GM12878 (cell line): ENCODE results near the gene HIRA. TPM values are rescaled to one million over a fixed set of nuclear protein-coding genes. Genes with fewer than 3 reads are reported as not detected.
A peak's percentile ranks its signal among the peaks of the same experiment; 100 is the strongest.

Source experiments
- CEBPB ChIP-seq, 2 experiments: fragments of 150-350 bp in 1 of 2; IDR thresholded peaks; 2 replicates each; pipeline ENCODE4 v1.6.1; 2012 to 2014; ENCODE audit warnings: low read depth in 2 of 2, low read length in 2 of 2, borderline replicate concordance in 1 of 2, inconsistent platforms in 1 of 2
- CHD4 ChIP-seq: fragments of 200-600 bp; sonication (generic); IDR thresholded peaks from 2 replicates; pipeline ENCODE4 v1.6.1; 2016; ENCODE audit warnings: mild to moderate bottlenecking
- GATAD2B ChIP-seq: fragments of 450-650 bp; conservative IDR thresholded peaks from 2 replicates; pipeline ENCODE4 v1.6.1; 2017; ENCODE audit warnings: low read depth, mild to moderate bottlenecking, moderate library complexity
- MTA3 ChIP-seq: IDR thresholded peaks from 2 replicates; pipeline ENCODE4 v1.6.1; 2012; ENCODE audit warnings: low read length, inconsistent platforms, borderline replicate concordance
- PML ChIP-seq: IDR thresholded peaks from 2 replicates; pipeline ENCODE4 v1.6.1; 2012; ENCODE audit warnings: low read length, inconsistent platforms
- POLR2A ChIP-seq: IDR thresholded peaks from 2 replicates; pipeline ENCODE4 v1.6.1; 2011; ENCODE audit warnings: low read depth, mild to moderate bottlenecking, low read length
- RUNX3 ChIP-seq: IDR thresholded peaks from 2 replicates; pipeline ENCODE4 v1.6.1; 2012; ENCODE audit warnings: low read length, inconsistent platforms
- SRF ChIP-seq, 2 experiments: IDR thresholded peaks; 2 replicates each; pipeline ENCODE4 v1.6.1; 2011; ENCODE audit warnings: low read depth in 2 of 2, low read length in 2 of 2, mild to moderate bottlenecking in 1 of 2, moderate library complexity in 1 of 2
- STAT1 ChIP-seq: fragments of 450-650 bp; conservative IDR thresholded peaks from 2 replicates; pipeline ENCODE4 v1.6.1; 2014; ENCODE audit warnings: antibody characterized with exemption, mild to moderate bottlenecking
- TAF1 ChIP-seq: IDR thresholded peaks from 2 replicates; pipeline ENCODE4 v1.6.1; 2011; ENCODE audit warnings: mild to moderate bottlenecking, low read depth, low read length, borderline replicate concordance
- YBX1 ChIP-seq: fragments of 450-650 bp; IDR thresholded peaks from 2 replicates; pipeline ENCODE4 v1.6.1; 2016; ENCODE audit warnings: antibody characterized with exemption
- polyA plus RNA-seq, 11 experiments: library from polyadenylated mRNA; depleted of rRNA in 4 of 11; unstranded in 6 of 11; stranded (reverse) in 5 of 11; fragments of >200 nt; fragmentation: Nextera tagmentation in 4 of 11; fragmentation: Illumina TruSeq in 1 of 11; extraction: Ambion mirVana in 4 of 11; extraction: Trizol in 1 of 11; gene quantifications; 1 replicate in 1 of 11; 2 replicates in 10 of 11; pipeline versions ENCODE4 v1.2.1 to v1.2.3, GENCODE V29; 2011 to 2016; ENCODE audit warnings: inconsistent platforms in 2 of 11, missing spikeins in 2 of 11, low read depth in 1 of 11
- total RNA-seq, 4 experiments: library from RNA; depleted of rRNA in 3 of 4; stranded (reverse); fragments of >200 nt in 3 of 4; fragmentation: Illumina TruSeq in 1 of 4; extraction: Trizol in 1 of 4; gene quantifications; 2 replicates each; pipeline versions ENCODE4 v1.2.1 to v1.2.3, GENCODE V29; 2013 to 2021
- TF ChIP-seq, protein P1 (sequence below): fragments of 450-650 bp; IDR thresholded peaks from 2 replicates; pipeline ENCODE4 v1.6.1; 2018; ENCODE audit warnings: mild to moderate bottlenecking, low read depth, moderate library complexity; ENCODE audit not compliant: partially characterized antibody
- TF ChIP-seq, protein P2 (sequence below): fragments of 450-650 bp; formaldehyde crosslinking; IDR thresholded peaks from 2 replicates; pipeline ENCODE4 v1.4.0; 2020; ENCODE audit warnings: mild to moderate bottlenecking, moderate library complexity
- TF ChIP-seq, protein P3 (sequence below): IDR thresholded peaks from 2 replicates; pipeline ENCODE4 v1.6.1; 2011; ENCODE audit warnings: low read depth, low read length, improper control_type of control experiment, borderline replicate concordance
- TF ChIP-seq, protein P4 (sequence below): fragments of 450-650 bp; conservative IDR thresholded peaks from 2 replicates; pipeline ENCODE4 v1.6.1; 2017; ENCODE audit warnings: mild to moderate bottlenecking, moderate library complexity
- TF ChIP-seq, protein P5 (sequence below): fragments of 450-650 bp; IDR thresholded peaks from 2 replicates; pipeline ENCODE4 v1.6.1; 2016; ENCODE audit warnings: mild to moderate bottlenecking

The HIRA gene
- total and polyA plus RNA-seq, 10 of the 15 experiments (the other 5 are each of a cell fraction or from before 2014, with no cell fraction given) = 0.34 to 32.7 (median 14.5) TPM

DNA sequence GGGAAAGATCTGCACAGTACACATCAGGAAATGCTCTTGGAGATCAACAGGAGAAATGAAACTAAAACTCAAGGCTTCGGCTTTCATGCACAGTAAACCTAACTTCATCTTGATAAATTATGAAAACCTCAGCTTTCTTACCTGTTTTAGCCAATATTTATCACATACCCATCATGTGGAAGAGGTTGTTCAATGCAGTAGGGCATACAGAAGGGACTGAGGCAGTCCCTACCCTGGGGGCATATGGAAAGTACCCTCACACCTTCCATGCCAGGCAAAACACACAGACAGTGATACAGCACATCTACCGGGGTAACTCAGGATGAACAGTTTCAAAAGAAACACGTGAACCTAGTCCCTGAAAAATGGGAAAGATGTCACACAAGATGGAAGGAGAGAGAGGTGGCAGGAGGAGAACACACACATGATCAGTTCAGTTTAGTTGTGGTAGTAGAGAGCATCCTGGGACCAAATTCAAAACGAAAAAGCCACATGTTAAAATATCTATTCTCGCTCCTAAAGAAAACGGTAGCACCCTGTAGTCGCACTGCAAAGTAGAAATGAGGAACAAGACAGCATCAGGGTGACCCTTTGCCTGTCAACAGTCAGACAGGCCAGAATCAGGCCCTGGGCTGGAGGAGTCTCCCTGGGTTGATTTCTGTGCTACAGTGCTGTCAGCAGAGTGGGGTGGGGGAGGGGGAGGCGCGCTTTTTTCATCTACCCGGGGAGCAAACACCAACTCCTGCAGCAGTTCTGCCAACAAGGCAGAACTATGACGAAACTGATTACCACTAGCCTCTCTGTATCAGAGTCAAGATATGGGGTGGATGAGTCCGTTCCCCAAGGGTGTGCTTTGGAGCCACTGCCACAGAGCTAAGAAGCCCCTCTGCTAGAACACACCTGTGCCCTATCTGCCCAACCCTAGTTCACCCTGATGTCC lies 1.3 kb downstream of the HIRA start (continued):
- TF ChIP-seq, protein P1, sequence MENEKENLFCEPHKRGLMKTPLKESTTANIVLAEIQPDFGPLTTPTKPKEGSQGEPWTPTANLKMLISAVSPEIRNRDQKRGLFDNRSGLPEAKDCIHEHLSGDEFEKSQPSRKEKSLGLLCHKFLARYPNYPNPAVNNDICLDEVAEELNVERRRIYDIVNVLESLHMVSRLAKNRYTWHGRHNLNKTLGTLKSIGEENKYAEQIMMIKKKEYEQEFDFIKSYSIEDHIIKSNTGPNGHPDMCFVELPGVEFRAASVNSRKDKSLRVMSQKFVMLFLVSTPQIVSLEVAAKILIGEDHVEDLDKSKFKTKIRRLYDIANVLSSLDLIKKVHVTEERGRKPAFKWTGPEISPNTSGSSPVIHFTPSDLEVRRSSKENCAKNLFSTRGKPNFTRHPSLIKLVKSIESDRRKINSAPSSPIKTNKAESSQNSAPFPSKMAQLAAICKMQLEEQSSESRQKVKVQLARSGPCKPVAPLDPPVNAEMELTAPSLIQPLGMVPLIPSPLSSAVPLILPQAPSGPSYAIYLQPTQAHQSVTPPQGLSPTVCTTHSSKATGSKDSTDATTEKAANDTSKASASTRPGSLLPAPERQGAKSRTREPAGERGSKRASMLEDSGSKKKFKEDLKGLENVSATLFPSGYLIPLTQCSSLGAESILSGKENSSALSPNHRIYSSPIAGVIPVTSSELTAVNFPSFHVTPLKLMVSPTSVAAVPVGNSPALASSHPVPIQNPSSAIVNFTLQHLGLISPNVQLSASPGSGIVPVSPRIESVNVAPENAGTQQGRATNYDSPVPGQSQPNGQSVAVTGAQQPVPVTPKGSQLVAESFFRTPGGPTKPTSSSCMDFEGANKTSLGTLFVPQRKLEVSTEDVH = no peak
- TF ChIP-seq, protein P2, sequence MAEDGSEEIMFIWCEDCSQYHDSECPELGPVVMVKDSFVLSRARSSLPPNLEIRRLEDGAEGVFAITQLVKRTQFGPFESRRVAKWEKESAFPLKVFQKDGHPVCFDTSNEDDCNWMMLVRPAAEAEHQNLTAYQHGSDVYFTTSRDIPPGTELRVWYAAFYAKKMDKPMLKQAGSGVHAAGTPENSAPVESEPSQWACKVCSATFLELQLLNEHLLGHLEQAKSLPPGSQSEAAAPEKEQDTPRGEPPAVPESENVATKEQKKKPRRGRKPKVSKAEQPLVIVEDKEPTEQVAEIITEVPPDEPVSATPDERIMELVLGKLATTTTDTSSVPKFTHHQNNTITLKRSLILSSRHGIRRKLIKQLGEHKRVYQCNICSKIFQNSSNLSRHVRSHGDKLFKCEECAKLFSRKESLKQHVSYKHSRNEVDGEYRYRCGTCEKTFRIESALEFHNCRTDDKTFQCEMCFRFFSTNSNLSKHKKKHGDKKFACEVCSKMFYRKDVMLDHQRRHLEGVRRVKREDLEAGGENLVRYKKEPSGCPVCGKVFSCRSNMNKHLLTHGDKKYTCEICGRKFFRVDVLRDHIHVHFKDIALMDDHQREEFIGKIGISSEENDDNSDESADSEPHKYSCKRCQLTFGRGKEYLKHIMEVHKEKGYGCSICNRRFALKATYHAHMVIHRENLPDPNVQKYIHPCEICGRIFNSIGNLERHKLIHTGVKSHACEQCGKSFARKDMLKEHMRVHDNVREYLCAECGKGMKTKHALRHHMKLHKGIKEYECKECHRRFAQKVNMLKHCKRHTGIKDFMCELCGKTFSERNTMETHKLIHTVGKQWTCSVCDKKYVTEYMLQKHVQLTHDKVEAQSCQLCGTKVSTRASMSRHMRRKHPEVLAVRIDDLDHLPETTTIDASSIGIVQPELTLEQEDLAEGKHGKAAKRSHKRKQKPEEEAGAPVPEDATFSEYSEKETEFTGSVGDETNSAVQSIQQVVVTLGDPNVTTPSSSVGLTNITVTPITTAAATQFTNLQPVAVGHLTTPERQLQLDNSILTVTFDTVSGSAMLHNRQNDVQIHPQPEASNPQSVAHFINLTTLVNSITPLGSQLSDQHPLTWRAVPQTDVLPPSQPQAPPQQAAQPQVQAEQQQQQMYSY (CRISPR knock-in tag) = no peak
- TF ChIP-seq POLR2A (peak; percentile 52; the same call in 1 of the 2 replicates), MTA3 (no peak), CEBPB (IDR thresholded peaks at IDR 0.05; ENCODE audit: borderline replicate concordance in 1 of 2, low read depth in 2 of 2, low read length in 2 of 2) (no peak), SRF (IDR thresholded peaks at IDR 0.05; ENCODE audit: low read depth in 2 of 2, low read length in 2 of 2) (no peak), RUNX3 (no peak), GATAD2B (no peak), YBX1 (no peak), CHD4 (no peak), STAT1 (no peak), PML (no peak), TAF1 (peak; percentile 51; the same call in 1 of the 2 replicates)
- TF ChIP-seq, protein P3, sequence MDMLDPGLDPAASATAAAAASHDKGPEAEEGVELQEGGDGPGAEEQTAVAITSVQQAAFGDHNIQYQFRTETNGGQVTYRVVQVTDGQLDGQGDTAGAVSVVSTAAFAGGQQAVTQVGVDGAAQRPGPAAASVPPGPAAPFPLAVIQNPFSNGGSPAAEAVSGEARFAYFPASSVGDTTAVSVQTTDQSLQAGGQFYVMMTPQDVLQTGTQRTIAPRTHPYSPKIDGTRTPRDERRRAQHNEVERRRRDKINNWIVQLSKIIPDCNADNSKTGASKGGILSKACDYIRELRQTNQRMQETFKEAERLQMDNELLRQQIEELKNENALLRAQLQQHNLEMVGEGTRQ = no peak
- TF ChIP-seq, protein P4, sequence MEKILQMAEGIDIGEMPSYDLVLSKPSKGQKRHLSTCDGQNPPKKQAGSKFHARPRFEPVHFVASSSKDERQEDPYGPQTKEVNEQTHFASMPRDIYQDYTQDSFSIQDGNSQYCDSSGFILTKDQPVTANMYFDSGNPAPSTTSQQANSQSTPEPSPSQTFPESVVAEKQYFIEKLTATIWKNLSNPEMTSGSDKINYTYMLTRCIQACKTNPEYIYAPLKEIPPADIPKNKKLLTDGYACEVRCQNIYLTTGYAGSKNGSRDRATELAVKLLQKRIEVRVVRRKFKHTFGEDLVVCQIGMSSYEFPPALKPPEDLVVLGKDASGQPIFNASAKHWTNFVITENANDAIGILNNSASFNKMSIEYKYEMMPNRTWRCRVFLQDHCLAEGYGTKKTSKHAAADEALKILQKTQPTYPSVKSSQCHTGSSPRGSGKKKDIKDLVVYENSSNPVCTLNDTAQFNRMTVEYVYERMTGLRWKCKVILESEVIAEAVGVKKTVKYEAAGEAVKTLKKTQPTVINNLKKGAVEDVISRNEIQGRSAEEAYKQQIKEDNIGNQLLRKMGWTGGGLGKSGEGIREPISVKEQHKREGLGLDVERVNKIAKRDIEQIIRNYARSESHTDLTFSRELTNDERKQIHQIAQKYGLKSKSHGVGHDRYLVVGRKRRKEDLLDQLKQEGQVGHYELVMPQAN = no peak
- TF ChIP-seq, protein P5, sequence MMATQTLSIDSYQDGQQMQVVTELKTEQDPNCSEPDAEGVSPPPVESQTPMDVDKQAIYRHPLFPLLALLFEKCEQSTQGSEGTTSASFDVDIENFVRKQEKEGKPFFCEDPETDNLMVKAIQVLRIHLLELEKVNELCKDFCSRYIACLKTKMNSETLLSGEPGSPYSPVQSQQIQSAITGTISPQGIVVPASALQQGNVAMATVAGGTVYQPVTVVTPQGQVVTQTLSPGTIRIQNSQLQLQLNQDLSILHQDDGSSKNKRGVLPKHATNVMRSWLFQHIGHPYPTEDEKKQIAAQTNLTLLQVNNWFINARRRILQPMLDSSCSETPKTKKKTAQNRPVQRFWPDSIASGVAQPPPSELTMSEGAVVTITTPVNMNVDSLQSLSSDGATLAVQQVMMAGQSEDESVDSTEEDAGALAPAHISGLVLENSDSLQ = peak; percentile 27; the same call in 1 of the 2 replicates
